Measurements from ENCODE around the gene PCDH9. TPM values are rescaled to one million over a fixed set of nuclear protein-coding genes. Genes with fewer than 3 reads are reported as not detected.

PCDH9 gene
- total and polyA plus RNA-seq, 8 donors: 0.46 to 3.8 (median 1.5) TPM

DNA sequence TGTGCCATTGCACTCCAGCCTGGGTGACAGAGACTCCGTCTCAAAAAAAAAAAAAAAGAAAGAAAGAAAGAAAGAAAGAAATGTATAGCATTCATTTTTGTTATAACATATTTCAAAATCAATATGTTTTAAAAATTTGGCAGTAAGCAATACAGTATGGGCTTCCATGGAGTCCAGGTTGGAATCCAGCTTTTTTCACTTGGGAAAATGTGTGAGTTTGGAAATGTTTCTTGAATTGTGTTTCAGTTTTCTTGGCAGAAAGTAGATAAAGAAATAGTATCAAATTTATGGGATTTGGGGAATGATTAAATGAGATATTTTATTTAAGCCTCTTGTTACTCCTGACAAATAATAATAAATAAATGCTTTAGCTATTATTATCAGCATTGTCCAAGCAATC lies 225.6 kb downstream of the PCDH9 start:
- whole genome bisulfite sequencing, 2 donors: 70 to 88% methylated on average over 1 of the region's 1 CpG
- TF ChIP-seq, protein P1, sequence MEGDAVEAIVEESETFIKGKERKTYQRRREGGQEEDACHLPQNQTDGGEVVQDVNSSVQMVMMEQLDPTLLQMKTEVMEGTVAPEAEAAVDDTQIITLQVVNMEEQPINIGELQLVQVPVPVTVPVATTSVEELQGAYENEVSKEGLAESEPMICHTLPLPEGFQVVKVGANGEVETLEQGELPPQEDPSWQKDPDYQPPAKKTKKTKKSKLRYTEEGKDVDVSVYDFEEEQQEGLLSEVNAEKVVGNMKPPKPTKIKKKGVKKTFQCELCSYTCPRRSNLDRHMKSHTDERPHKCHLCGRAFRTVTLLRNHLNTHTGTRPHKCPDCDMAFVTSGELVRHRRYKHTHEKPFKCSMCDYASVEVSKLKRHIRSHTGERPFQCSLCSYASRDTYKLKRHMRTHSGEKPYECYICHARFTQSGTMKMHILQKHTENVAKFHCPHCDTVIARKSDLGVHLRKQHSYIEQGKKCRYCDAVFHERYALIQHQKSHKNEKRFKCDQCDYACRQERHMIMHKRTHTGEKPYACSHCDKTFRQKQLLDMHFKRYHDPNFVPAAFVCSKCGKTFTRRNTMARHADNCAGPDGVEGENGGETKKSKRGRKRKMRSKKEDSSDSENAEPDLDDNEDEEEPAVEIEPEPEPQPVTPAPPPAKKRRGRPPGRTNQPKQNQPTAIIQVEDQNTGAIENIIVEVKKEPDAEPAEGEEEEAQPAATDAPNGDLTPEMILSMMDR (IDR thresholded peaks at IDR 0.05): no peak
- H3K4me1 ChIP-seq: no peaks in the 10 kb centered on the region
- no peaks in the 10 kb centered on the region for H3K9me3 ChIP-seq
- FAIRE-seq: no peak
- no peak for ATAC-seq
- H3K27ac ChIP-seq: no peak overlapping the region
- peaks cover 0 to 4% (median 0%) of the 10 kb centered on the region in 4 donors for H3K27me3 ChIP-seq
- no peak overlapping the region for H3K4me3 ChIP-seq
- intact Hi-C loops (cut with DNase I): no loop called here
- H3K36me3 ChIP-seq: no peaks in the 10 kb centered on the region
- DNase-seq: no peak

DNA sequence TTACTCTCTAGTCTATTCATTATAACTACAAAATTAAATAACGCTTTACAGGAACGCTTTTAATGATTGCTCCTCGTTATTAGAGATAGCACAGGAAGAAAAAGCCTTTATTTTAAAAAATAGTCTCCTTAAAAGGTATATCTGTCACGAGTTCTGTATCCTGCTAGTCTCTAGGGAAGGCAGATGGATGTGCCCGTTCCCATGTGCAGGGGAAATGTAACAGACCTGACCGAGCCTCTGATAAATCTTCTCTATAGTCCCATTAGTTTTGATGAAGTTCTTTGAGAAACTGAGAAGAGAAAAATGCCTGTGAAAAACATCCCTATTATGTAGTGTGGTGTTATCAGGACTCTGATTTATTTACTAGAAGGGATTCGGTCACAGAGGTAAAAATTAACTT lies 226.4 kb downstream of the PCDH9 start:
- FAIRE-seq (no peak), ATAC-seq (no peak), DNase-seq (no peak)
- 65 to 77% methylated on average over 7 of the region's 7 CpGs for WGBS, 2 donors
- no peaks in the 10 kb centered on the region for H3K4me1 ChIP-seq
- peaks cover 0 to 4% (median 0%) of the 10 kb centered on the region in 4 donors for H3K27me3 ChIP-seq
- intact Hi-C loops (cut with DNase I): no loop called here
- H3K4me3 ChIP-seq: no peak overlapping the region
- H3K9me3 ChIP-seq: no peaks in the 10 kb centered on the region
- TF ChIP-seq, protein P1 (IDR thresholded peaks at IDR 0.05): no peak
- no peak overlapping the region for H3K27ac ChIP-seq
- H3K36me3 ChIP-seq: no peaks in the 10 kb centered on the region

DNA sequence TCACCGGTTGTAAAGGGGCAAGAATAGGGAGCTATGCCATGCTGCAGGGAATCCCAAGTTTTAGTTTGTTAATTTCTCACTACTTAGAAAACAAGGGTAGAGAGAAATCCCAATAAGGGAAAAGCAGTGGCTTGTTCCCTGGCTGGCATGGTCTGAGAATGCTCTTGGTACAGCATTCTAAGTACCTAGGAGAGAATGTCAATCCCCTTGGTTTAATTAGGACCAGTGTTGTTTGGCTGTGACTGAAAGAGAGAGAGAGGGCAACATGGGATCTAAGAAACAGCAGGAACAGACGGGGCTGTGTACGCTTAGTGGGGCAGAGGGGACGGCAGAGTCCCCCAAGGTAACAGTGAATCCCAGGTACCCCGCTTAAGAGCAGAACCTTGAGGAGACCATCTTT lies 228.8 kb downstream of the PCDH9 start:
- no peak overlapping the region for H3K27ac ChIP-seq
- no peak for DNase-seq
- no peak for ATAC-seq
- H3K9me3 ChIP-seq: no peaks in the 10 kb centered on the region
- H3K36me3 ChIP-seq: no peaks in the 10 kb centered on the region
- 78 to 85% methylated on average over 5 of the region's 5 CpGs for WGBS, 2 donors
- no peak for FAIRE-seq
- intact Hi-C loops (cut with DNase I): no loop called here
- no peak overlapping the region for H3K4me3 ChIP-seq
- peaks cover 0 to 4% (median 0%) of the 10 kb centered on the region in 4 donors for H3K27me3 ChIP-seq
- TF ChIP-seq, protein P1 (IDR thresholded peaks at IDR 0.05): no peak
- no peaks in the 10 kb centered on the region for H3K4me1 ChIP-seq

DNA sequence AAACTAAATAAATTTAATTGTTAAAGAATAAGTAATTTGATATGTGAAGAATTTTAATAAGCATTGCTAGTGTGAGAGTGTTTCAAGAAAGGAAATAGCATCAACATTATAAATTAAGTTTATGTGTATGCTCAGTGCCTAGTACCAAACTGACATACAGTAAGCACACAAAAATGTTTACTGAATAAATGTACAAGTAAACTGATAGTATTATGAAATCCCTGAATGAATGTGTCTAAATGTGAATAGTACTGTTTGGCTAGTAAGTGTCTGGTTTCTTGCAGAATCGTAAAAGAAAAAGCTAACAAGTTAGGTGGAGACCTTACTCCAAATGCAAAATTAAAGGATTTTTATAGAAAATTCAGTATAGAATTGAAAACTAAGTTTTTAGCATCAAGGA lies 233.6 kb downstream of the PCDH9 start:
- Histone ChIP-seq H3K4me1 (peaks cover 0 to 11% (median 8%) of the 10 kb centered on the region in 3 donors), H3K9me3 (no peaks in the 10 kb centered on the region), H3K36me3 (no peaks in the 10 kb centered on the region), H3K27me3 (no peaks in the 10 kb centered on the region), H3K4me3 (no peak overlapping the region), H3K27ac (no peak overlapping the region)
- WGBS, 2 donors: 90 to 100% methylated on average over 1 of the region's 1 CpG
- ATAC-seq (no peak), FAIRE-seq (no peak), DNase-seq (no peak)
- intact Hi-C loops (cut with DNase I): no loop called here
- TF ChIP-seq, protein P1 (IDR thresholded peaks at IDR 0.05): no peak

DNA sequence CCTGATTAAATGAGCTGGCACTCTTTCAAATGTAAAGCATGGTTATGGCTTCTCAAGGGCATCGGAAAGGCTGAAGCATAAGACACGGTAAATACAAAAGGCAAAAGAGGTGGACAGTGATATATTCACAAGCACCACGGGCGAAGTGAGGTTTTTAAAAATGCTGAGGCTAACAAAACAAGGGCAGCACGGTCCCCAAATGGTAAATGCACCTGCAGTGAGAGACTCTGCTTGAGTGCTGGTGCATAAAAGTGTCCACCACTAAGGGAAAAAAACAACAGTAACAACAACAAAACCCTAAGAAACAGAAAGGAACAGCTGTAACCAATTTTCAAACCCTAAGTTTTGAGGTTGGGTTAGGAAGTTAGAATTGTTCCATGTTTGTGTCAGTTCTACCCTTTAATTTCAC lies 234.9 kb downstream of the PCDH9 start:
- Histone ChIP-seq H3K36me3 (no peaks in the 10 kb centered on the region), H3K27ac (no peak overlapping the region), H3K4me3 (peak overlapping the region in 2 of 4 donors; percentile 22 to 35), H3K4me1 (peaks cover 0 to 11% (median 8%) of the 10 kb centered on the region in 3 donors), H3K27me3 (no peaks in the 10 kb centered on the region), H3K9me3 (no peaks in the 10 kb centered on the region)
- TF ChIP-seq, protein P1 (IDR thresholded peaks at IDR 0.05): no peak
- no peak for DNase-seq
- ATAC-seq: peak; percentile 30 to 67 (median 56)
- FAIRE-seq: no peak
- WGBS, 2 donors: 19 to 21% methylated on average over 5 of the region's 5 CpGs
- intact Hi-C loops (cut with DNase I): no loop called here
